ENCODE data around the gene CAMTA1.

DNA sequence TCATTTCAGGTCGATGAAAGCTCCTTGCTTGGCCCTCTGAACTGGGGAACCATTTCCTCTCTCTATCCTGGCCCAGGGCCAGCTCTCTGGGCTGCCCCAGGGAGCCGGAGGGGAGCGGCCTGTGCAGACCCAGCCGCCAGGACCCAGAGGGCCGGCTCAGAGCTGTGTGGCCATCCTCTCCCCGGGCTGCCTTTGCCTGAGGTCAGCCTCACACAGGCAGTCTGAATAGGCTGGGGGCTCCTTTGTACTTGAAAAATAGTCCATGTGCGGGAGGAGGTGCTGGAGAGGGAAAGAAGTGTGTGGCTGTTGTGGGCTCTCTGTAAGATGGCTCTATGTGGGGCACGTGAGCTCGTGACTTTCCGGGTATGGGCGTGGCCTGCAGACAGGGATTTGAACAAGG lies 710.7 kb downstream of the CAMTA1 start:
- TF ChIP-seq, protein P1, sequence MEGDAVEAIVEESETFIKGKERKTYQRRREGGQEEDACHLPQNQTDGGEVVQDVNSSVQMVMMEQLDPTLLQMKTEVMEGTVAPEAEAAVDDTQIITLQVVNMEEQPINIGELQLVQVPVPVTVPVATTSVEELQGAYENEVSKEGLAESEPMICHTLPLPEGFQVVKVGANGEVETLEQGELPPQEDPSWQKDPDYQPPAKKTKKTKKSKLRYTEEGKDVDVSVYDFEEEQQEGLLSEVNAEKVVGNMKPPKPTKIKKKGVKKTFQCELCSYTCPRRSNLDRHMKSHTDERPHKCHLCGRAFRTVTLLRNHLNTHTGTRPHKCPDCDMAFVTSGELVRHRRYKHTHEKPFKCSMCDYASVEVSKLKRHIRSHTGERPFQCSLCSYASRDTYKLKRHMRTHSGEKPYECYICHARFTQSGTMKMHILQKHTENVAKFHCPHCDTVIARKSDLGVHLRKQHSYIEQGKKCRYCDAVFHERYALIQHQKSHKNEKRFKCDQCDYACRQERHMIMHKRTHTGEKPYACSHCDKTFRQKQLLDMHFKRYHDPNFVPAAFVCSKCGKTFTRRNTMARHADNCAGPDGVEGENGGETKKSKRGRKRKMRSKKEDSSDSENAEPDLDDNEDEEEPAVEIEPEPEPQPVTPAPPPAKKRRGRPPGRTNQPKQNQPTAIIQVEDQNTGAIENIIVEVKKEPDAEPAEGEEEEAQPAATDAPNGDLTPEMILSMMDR (IDR thresholded peaks at IDR 0.05), result no peak
- TF ChIP-seq POLR2AphosphoS5 (IDR thresholded peaks at IDR 0.05; ENCODE audit: low read depth, low read length), result no peak
- TF ChIP-seq, protein P2, sequence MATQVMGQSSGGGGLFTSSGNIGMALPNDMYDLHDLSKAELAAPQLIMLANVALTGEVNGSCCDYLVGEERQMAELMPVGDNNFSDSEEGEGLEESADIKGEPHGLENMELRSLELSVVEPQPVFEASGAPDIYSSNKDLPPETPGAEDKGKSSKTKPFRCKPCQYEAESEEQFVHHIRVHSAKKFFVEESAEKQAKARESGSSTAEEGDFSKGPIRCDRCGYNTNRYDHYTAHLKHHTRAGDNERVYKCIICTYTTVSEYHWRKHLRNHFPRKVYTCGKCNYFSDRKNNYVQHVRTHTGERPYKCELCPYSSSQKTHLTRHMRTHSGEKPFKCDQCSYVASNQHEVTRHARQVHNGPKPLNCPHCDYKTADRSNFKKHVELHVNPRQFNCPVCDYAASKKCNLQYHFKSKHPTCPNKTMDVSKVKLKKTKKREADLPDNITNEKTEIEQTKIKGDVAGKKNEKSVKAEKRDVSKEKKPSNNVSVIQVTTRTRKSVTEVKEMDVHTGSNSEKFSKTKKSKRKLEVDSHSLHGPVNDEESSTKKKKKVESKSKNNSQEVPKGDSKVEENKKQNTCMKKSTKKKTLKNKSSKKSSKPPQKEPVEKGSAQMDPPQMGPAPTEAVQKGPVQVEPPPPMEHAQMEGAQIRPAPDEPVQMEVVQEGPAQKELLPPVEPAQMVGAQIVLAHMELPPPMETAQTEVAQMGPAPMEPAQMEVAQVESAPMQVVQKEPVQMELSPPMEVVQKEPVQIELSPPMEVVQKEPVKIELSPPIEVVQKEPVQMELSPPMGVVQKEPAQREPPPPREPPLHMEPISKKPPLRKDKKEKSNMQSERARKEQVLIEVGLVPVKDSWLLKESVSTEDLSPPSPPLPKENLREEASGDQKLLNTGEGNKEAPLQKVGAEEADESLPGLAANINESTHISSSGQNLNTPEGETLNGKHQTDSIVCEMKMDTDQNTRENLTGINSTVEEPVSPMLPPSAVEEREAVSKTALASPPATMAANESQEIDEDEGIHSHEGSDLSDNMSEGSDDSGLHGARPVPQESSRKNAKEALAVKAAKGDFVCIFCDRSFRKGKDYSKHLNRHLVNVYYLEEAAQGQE (IDR thresholded peaks at IDR 0.05; ENCODE audit: insufficient read depth in 1 of 2, low read depth in 2 of 2, low read length in 1 of 2), result no peak
- no peak for TF ChIP-seq SIN3A (IDR thresholded peaks at IDR 0.05; ENCODE audit: borderline replicate concordance, insufficient read depth, low read depth, low read length)
